Nucleus accumbens (tissue), 56 donors: ENCODE results near the gene SMAD1.
A peak's percentile ranks its signal among the peaks of the same experiment; 100 is the strongest.
"Not testable (repeated sequence)": the region's sequence is repeated elsewhere in the genome, so short reads cannot be mapped to it uniquely, and the experiment has no call there.

ENCODE experiments used
- DNase-seq, 56 donors: peaks; one replicate each; lab custom pipeline; 2025; lab: John Stamatoyannopoulos, UW

SMAD1 gene

GRCh38 chr4:145552181-145552822 is 70.6 kb downstream of the SMAD1 start:
- no peak for DNase-seq

GRCh38 chr4:145553375-145553774 is 71.7 kb downstream of the SMAD1 start:
- DNase-seq: no peak

- DNase-seq: no peak
These were observed 73.0 kb downstream of the SMAD1 start for GRCh38 chr4:145554691-145555090.

- peak in 33 of 56 donors; percentile 1 to 62 (median 21) for DNase-seq
These were observed 76.1 kb downstream of the SMAD1 start for GRCh38 chr4:145557720-145558119.

GRCh38 chr4:145563293-145563985 is 81.8 kb downstream of the SMAD1 start:
- DNase-seq: no peak

GRCh38 chr4:145564540-145564939 is 82.9 kb downstream of the SMAD1 start:
- no peak for DNase-seq

GRCh38 chr4:145565328-145565727 is 83.7 kb downstream of the SMAD1 start:
- no peak for DNase-seq

GRCh38 chr4:145566086-145566708 is 84.5 kb downstream of the SMAD1 start:
- DNase-seq: peak in 1 of 56 donors; percentile 3

GRCh38 chr4:145566768-145567167 is 85.1 kb downstream of the SMAD1 start:
- peak in 16 of 56 donors; percentile 1 to 37 (median 18) for DNase-seq

- no peak for DNase-seq
These were observed 85.9 kb downstream of the SMAD1 start for GRCh38 chr4:145567516-145567915.

GRCh38 chr4:145574546-145574945 is 92.9 kb downstream of the SMAD1 start:
- not testable (repeated sequence) for DNase-seq

GRCh38 chr4:145580906-145581305 is 99.3 kb downstream of the SMAD1 start:
- no peak for DNase-seq

GRCh38 chr4:145583191-145584055 is 101.8 kb downstream of the SMAD1 start:
- DNase-seq: no peak

- DNase-seq: no peak
These were observed 105.6 kb downstream of the SMAD1 start for GRCh38 chr4:145587088-145587754.

- not testable (repeated sequence) for DNase-seq
These were observed 107.7 kb downstream of the SMAD1 start for GRCh38 chr4:145589381-145589780.

- DNase-seq: no peak
These were observed 108.5 kb downstream of the SMAD1 start for GRCh38 chr4:145589916-145590702.

GRCh38 chr4:145602129-145602760 is 120.6 kb downstream of the SMAD1 start:
- no peak for DNase-seq

GRCh38 chr4:145605941-145606340 is 124.3 kb downstream of the SMAD1 start:
- no peak for DNase-seq
